ENCODE measurements around the gene RPS28. TPM values are rescaled to one million over a fixed set of nuclear protein-coding genes. Genes with fewer than 3 reads are reported as not detected.
"Not testable (repeated sequence)": the region's sequence is repeated elsewhere in the genome, so short reads cannot be mapped to it uniquely, and the experiment has no call there.

The RPS28 gene
- total and polyA plus RNA-seq, 2 experiments from 2014 or later, result 312 to 693 TPM

GRCh38 chr19:8352134-8352827, 31.0 kb downstream of the RPS28 start:
- H4K20me1 ChIP-seq (ENCODE audit: insufficient read depth, poor library complexity, severe bottlenecking), result no peaks in the 10 kb centered on the region
- no peak for DNase-seq (ENCODE audit: low spot score)
- no peak overlapping the region for H3K4me3 ChIP-seq

GRCh38 chr19:8352845-8353244, 31.5 kb downstream of the RPS28 start:
- H3K27me3 ChIP-seq; H3K79me2 ChIP-seq; H3K27ac ChIP-seq; H4K20me1 ChIP-seq (ENCODE audit: insufficient read depth, poor library complexity, severe bottlenecking); H2AFZ ChIP-seq; H3K4me1 ChIP-seq (ENCODE audit: insufficient read depth); H3K9me2 ChIP-seq (replicated peaks; ENCODE audit: insufficient read depth); H3K4me3 ChIP-seq; H3K36me3 ChIP-seq (replicated peaks; ENCODE audit: insufficient read depth, low read depth); DNase-seq (ENCODE audit: low spot score); H3K9me3 ChIP-seq (ENCODE audit: low read depth): not testable (repeated sequence)
- peak overlapping the region; percentile 58 for H3K4me2 ChIP-seq
- WGBS (ENCODE audit: low lambda C conversion rate, missing lambda C conversion rate), result 45% methylated on average over 5 of the region's 5 CpGs

More at GRCh38 chr19:8352134-8352827, 31.0 kb downstream of the RPS28 start:
- H3K4me2 ChIP-seq, result peak overlapping the region; percentile 58
- no peaks in the 10 kb centered on the region for H3K36me3 ChIP-seq (replicated peaks; ENCODE audit: insufficient read depth, low read depth)
- no peaks in the 10 kb centered on the region for H3K9me2 ChIP-seq (replicated peaks; ENCODE audit: insufficient read depth)
- H3K4me1 ChIP-seq (ENCODE audit: insufficient read depth), result no peaks in the 10 kb centered on the region
- no peaks in the 10 kb centered on the region for H3K79me2 ChIP-seq
- no peaks in the 10 kb centered on the region for H3K9me3 ChIP-seq (ENCODE audit: low read depth)
- no peak for TF ChIP-seq EZH2phosphoT487 (IDR thresholded peaks at IDR 0.05; ENCODE audit: low read depth, severe bottlenecking, unreplicated experiment)
- no peak for TF ChIP-seq EZH2 (IDR thresholded peaks at IDR 0.05; ENCODE audit: borderline replicate concordance)
- TF ChIP-seq, protein P1, sequence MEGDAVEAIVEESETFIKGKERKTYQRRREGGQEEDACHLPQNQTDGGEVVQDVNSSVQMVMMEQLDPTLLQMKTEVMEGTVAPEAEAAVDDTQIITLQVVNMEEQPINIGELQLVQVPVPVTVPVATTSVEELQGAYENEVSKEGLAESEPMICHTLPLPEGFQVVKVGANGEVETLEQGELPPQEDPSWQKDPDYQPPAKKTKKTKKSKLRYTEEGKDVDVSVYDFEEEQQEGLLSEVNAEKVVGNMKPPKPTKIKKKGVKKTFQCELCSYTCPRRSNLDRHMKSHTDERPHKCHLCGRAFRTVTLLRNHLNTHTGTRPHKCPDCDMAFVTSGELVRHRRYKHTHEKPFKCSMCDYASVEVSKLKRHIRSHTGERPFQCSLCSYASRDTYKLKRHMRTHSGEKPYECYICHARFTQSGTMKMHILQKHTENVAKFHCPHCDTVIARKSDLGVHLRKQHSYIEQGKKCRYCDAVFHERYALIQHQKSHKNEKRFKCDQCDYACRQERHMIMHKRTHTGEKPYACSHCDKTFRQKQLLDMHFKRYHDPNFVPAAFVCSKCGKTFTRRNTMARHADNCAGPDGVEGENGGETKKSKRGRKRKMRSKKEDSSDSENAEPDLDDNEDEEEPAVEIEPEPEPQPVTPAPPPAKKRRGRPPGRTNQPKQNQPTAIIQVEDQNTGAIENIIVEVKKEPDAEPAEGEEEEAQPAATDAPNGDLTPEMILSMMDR (IDR thresholded peaks at IDR 0.05; ENCODE audit: poor library complexity), result no peak
- 31% methylated on average over 9 of the region's 10 CpGs for WGBS (ENCODE audit: low lambda C conversion rate, missing lambda C conversion rate)
- peaks cover 4% of the 10 kb centered on the region for H3K27me3 ChIP-seq
- H3K27ac ChIP-seq, result no peak overlapping the region
- H2AFZ ChIP-seq, result no peak overlapping the region

DNA sequence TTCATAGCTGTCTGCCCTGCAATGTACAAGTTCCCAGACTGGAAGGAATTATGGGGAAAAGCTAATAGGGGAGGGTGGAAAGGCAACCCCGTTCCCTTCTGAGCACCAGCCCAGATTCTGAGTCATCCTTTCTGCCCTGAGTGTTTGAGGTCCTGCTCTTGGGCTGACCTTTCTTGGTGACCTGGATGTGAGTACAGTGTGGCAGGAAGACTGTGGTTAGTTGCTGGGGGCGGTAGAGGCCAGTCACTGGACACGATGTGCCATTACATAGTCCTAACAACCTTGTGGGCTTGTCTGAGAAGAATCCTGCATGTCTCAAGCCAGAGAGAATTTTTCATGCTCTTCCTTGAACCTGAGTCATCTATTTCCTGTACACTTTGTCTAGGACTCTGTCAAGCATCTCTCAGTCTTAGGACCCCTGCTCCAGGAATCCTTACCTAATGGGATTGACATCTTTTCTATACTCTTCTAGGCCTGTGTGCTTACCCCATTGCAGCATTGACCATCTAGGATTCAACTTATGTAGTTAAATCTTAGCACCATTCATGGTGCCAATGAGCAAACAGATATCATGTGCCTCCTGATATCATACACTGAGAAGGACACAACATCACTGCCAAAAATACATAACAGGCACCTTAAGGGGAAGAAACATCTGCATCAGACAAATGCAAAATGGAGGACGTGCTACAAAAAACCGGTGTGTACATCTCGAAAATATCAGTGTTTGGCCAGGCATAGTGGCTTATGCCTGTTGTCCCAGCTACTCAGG, 34.5 kb downstream of the RPS28 start:
- Histone ChIP-seq H3K27me3 (peaks cover 4% of the 10 kb centered on the region), H4K20me1 (ENCODE audit: insufficient read depth, poor library complexity, severe bottlenecking) (no peaks in the 10 kb centered on the region), H3K79me2 (no peaks in the 10 kb centered on the region), H3K9me3 (ENCODE audit: low read depth) (no peaks in the 10 kb centered on the region), H3K4me1 (ENCODE audit: insufficient read depth) (no peaks in the 10 kb centered on the region), H3K27ac (peak overlapping the region; percentile 40), H2AFZ (no peak overlapping the region), H3K9me2 (replicated peaks; ENCODE audit: insufficient read depth) (no peaks in the 10 kb centered on the region), H3K36me3 (replicated peaks; ENCODE audit: insufficient read depth, low read depth) (no peaks in the 10 kb centered on the region), H3K4me3 (no peak overlapping the region), H3K4me2 (no peak overlapping the region)
- WGBS (ENCODE audit: low lambda C conversion rate, missing lambda C conversion rate), result 77% methylated on average over 6 of the region's 6 CpGs
- DNase-seq (ENCODE audit: low spot score), result peak; percentile 53
- TF ChIP-seq EZH2 (IDR thresholded peaks at IDR 0.05; ENCODE audit: borderline replicate concordance) (no peak), EZH2phosphoT487 (IDR thresholded peaks at IDR 0.05; ENCODE audit: low read depth, severe bottlenecking, unreplicated experiment) (no peak)
- TF ChIP-seq, protein P1 (IDR thresholded peaks at IDR 0.05; ENCODE audit: poor library complexity), result no peak

GRCh38 chr19:8357007-8357521, 35.8 kb downstream of the RPS28 start:
- H3K9me3 ChIP-seq (ENCODE audit: low read depth), result no peaks in the 10 kb centered on the region
- H3K4me1 ChIP-seq (ENCODE audit: insufficient read depth), result peaks cover under 1% of the 10 kb centered on the region
- no peaks in the 10 kb centered on the region for H3K9me2 ChIP-seq (replicated peaks; ENCODE audit: insufficient read depth)
- peak; percentile 21 for DNase-seq (ENCODE audit: low spot score)
- H3K36me3 ChIP-seq (replicated peaks; ENCODE audit: insufficient read depth, low read depth), result no peaks in the 10 kb centered on the region
- no peak overlapping the region for H3K4me2 ChIP-seq
- WGBS (ENCODE audit: low lambda C conversion rate, missing lambda C conversion rate), result 72% methylated on average over 4 of the region's 4 CpGs
- no peak for TF ChIP-seq EZH2phosphoT487 (IDR thresholded peaks at IDR 0.05; ENCODE audit: low read depth, severe bottlenecking, unreplicated experiment)
- no peak for TF ChIP-seq EZH2 (IDR thresholded peaks at IDR 0.05; ENCODE audit: borderline replicate concordance)
- TF ChIP-seq, protein P1 (IDR thresholded peaks at IDR 0.05; ENCODE audit: poor library complexity), result no peak
- no peaks in the 10 kb centered on the region for H4K20me1 ChIP-seq (ENCODE audit: insufficient read depth, poor library complexity, severe bottlenecking)
- no peak overlapping the region for H3K27ac ChIP-seq
- H3K4me3 ChIP-seq, result no peak overlapping the region
- H2AFZ ChIP-seq, result no peak overlapping the region
- peaks cover under 1% of the 10 kb centered on the region for H3K27me3 ChIP-seq
- no peaks in the 10 kb centered on the region for H3K79me2 ChIP-seq

Measured in hepatocyte (in vitro differentiated cells).